ENCODE results near the gene C6orf163. TPM values are rescaled to one million over a fixed set of nuclear protein-coding genes. Genes with fewer than 3 reads are reported as not detected.
A peak's percentile ranks its signal among the peaks of the same experiment; 100 is the strongest.

The C6orf163 gene
- total RNA-seq, 1 experiment from 2014 or later: 1.5 TPM

DNA sequence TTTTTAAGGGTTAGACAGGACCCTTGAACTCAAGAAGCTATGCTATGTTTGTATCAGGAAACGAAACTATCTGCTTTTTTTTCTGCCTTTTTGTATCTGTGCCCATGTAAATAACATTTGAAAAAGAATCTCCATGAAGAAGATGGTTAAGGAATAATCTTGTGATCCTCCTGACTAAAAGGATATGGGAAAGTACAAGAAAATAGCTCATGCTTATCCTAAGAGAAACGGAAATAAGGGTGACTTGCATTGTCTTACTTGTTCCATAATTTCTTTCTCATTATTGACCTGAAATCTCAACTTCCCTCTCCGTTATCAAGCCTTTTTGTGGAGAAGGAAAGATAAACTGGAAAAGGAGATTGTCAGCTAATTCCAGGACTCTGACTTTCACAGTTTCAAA lies 57.2 kb downstream of the C6orf163 start (continued):
- TF ChIP-seq, protein P1, sequence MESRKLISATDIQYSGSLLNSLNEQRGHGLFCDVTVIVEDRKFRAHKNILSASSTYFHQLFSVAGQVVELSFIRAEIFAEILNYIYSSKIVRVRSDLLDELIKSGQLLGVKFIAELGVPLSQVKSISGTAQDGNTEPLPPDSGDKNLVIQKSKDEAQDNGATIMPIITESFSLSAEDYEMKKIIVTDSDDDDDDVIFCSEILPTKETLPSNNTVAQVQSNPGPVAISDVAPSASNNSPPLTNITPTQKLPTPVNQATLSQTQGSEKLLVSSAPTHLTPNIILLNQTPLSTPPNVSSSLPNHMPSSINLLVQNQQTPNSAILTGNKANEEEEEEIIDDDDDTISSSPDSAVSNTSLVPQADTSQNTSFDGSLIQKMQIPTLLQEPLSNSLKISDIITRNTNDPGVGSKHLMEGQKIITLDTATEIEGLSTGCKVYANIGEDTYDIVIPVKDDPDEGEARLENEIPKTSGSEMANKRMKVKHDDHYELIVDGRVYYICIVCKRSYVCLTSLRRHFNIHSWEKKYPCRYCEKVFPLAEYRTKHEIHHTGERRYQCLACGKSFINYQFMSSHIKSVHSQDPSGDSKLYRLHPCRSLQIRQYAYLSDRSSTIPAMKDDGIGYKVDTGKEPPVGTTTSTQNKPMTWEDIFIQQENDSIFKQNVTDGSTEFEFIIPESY (IDR thresholded peaks at IDR 0.05; ENCODE audit: extremely low read depth, insufficient replicate concordance, low read length): no peak
- TF ChIP-seq TCF7L2 (IDR thresholded peaks at IDR 0.05; ENCODE audit: borderline replicate concordance, extremely low read depth, insufficient read depth, insufficient read length): no peak

DNA sequence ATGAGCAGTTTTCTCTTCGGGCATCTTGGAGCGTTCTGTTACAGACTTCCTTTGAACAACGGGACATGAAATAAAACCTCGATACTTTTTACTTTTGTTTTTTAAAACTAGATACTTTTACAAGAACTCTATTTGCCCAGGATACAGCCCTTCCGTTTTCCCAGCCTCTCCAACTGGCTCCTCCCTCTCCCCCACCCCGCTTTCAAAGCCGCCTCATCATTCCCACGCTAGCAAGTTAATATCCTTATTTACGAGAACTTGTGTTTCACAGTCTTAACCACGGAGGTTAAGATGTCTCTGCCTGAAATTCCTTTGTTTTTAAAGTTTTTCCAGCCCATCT lies 62.9 kb downstream of the C6orf163 start:
- ChIA-PET CTCF (interaction anchor here (1.5 kb wide), 1 partner anchor 15 kb away, joined by 3 read pairs; no protein-coding TSS in a partner anchor), RAD21 (ENCODE audit: low non-redundant PET in 1 of 2, low total read pairs in 2 of 2, uncharacterized antibody in 2 of 2, unreplicated experiment in 2 of 2) (interaction anchor here in 1 of 2 experiments (1.2 kb wide), 1 partner anchor 15 kb away, joined by 3 read pairs; no protein-coding TSS in a partner anchor)

More for the DNA sequence above, 62.9 kb downstream of the C6orf163 start:
- Histone ChIP-seq H3K27me3 (ENCODE audit: insufficient read depth, low read length) (no peaks in the 10 kb centered on the region), H2AFZ (ENCODE audit: low read depth, low read length, poor library complexity, severe bottlenecking) (peak overlapping the region; percentile 99), H3K4me1 (ENCODE audit: control insufficient read depth in 1 of 2, insufficient read depth in 2 of 2, low read length in 2 of 2) (peaks cover 4 to 12% of the 10 kb centered on the region in 2 experiments; a peak in 3 of 4 replicates), H3K79me2 (ENCODE audit: insufficient read depth, low read length) (no peaks in the 10 kb centered on the region), H3K27ac (ENCODE audit: low read depth, low read length) (no peak overlapping the region), H3K4me3 (replicated peaks in 1 of 2; ENCODE audit: low read depth in 1 of 2, low read length in 2 of 2) (peak overlapping the region; percentile 67 to 79), H3K4me2 (ENCODE audit: low read length) (peak overlapping the region; percentile 81), H3K9ac (ENCODE audit: low read length) (peak overlapping the region; percentile 26; the same call in 1 of the 2 replicates), H3K9me2 (ENCODE audit: insufficient read depth) (no peaks in the 10 kb centered on the region), H3K9me3 (ENCODE audit: control insufficient read depth in 1 of 2, insufficient read depth in 1 of 2, low read depth in 1 of 2, low read length in 2 of 2) (no peaks in the 10 kb centered on the region), H4K20me1 (ENCODE audit: insufficient read depth) (no peaks in the 10 kb centered on the region), H3K36me3 (ENCODE audit: control insufficient read depth in 1 of 2, insufficient read depth in 2 of 2, low read length in 2 of 2) (no peaks in the 10 kb centered on the region)
- POLR2A ChIA-PET: no interaction called here
- ATAC-seq (peak; percentile 68), DNase-seq (ENCODE audit: low read depth, low spot score) (peak; percentile 12)
- no TSS peak for BruUV-seq (replicated peaks)
- no peak for TF ChIP-seq YY1 (IDR thresholded peaks at IDR 0.05; ENCODE audit: extremely low read depth, insufficient replicate concordance, low read depth, low read length)
- TF ChIP-seq JUND (IDR thresholded peaks at IDR 0.05): no peak
- no peak for TF ChIP-seq ELF1 (IDR thresholded peaks at IDR 0.05; ENCODE audit: borderline replicate concordance, low read depth)
- TF ChIP-seq CEBPB (IDR thresholded peaks at IDR 0.05; ENCODE audit: low read depth): no peak
- intact Hi-C loops (cut with micrococcal nuclease): loop anchor here (5.0 kb wide), 2 partner anchors 65 to 295 kb away; partner anchors contain the start of genes AKIRIN2 and SLC35A1
